Fibroblast of lung (primary cell): ENCODE data around the gene CEP78. TPM values are rescaled to one million over a fixed set of nuclear protein-coding genes. Genes with fewer than 3 reads are reported as not detected.

Source experiments
- DNase-seq, 2 donors: peaks; one replicate each; pipeline versions ENCODE4 v3.0.0 to v3.0.0-alpha.2; 2010; ENCODE audit warnings: low read depth in 2 of 2
- H2AFZ ChIP-seq: 2 replicates; pipeline ENCODE4 v1.5.1; 2012; ENCODE audit warnings: low read length, control low read depth, inconsistent platforms
- H3K27ac ChIP-seq: 2 replicates; pipeline ENCODE4 v1.5.1; 2011; ENCODE audit warnings: low read length, control low read depth; ENCODE audit not compliant: insufficient read depth
- H3K27me3 ChIP-seq: 2 replicates; pipeline ENCODE4 v1.5.1; 2011; ENCODE audit warnings: mild to moderate bottlenecking, low read length; ENCODE audit not compliant: control insufficient read depth, insufficient read depth
- H3K36me3 ChIP-seq: 2 replicates; pipeline ENCODE4 v1.5.1; 2011; ENCODE audit warnings: low read length; ENCODE audit not compliant: control insufficient read depth, insufficient read depth
- H3K4me1 ChIP-seq: 2 replicates; pipeline ENCODE4 v1.5.1; 2011; ENCODE audit warnings: low read length; ENCODE audit not compliant: control insufficient read depth, insufficient read depth; ENCODE audit errors: extremely low read depth
- H3K4me2 ChIP-seq: 2 replicates; pipeline ENCODE4 v1.5.1; 2011; ENCODE audit warnings: low read length, control low read depth; ENCODE audit not compliant: insufficient read depth; ENCODE audit errors: extremely low read depth
- H3K4me3 ChIP-seq, 4 experiments: fragments of 200-600 bp in 1 of 4; sonication (generic) in 1 of 4; replicated peaks in 1 of 4; 2 replicates each; pipeline ENCODE4 v1.5.1; 2011 to 2016; ENCODE audit warnings: low read length in 4 of 4, low read depth in 3 of 4, mild to moderate bottlenecking in 3 of 4, control low read depth in 2 of 4, inconsistent platforms in 1 of 4, mixed read lengths in 1 of 4; ENCODE audit not compliant: insufficient read depth in 1 of 4; ENCODE audit errors: control extremely low read depth in 1 of 4
- H3K79me2 ChIP-seq: 2 replicates; pipeline ENCODE4 v1.5.1; 2012; ENCODE audit warnings: mild to moderate bottlenecking, low read length, inconsistent platforms; ENCODE audit not compliant: control insufficient read depth, insufficient read depth
- H3K9ac ChIP-seq: 2 replicates; pipeline ENCODE4 v1.5.1; 2011; ENCODE audit warnings: mild to moderate bottlenecking, low read length, control low read depth; ENCODE audit not compliant: insufficient read depth
- H3K9me3 ChIP-seq: 2 replicates; pipeline ENCODE4 v1.5.1; 2012; ENCODE audit warnings: low read depth, low read length; ENCODE audit not compliant: control insufficient read depth, insufficient read depth
- H4K20me1 ChIP-seq: 2 replicates; pipeline ENCODE4 v1.5.1; 2011; ENCODE audit warnings: low read length; ENCODE audit not compliant: control insufficient read depth, insufficient read depth; ENCODE audit errors: extremely low read depth
- EZH2 ChIP-seq: IDR thresholded peaks from 2 replicates; pipeline ENCODE4 v1.5.1; 2012; ENCODE audit warnings: low read length, control low read depth, mild to moderate bottlenecking; ENCODE audit errors: missing control alignments
- polyA plus RNA-seq, 2 donors: library from polyadenylated mRNA; depleted of rRNA in 1 of 2; stranded (reverse) in 1 of 2; unstranded in 1 of 2; fragments of >200 nt; gene quantifications; 2 replicates each; pipeline ENCODE4 v1.2.1, GENCODE V29; 2011 to 2012; ENCODE audit warnings: missing spikeins in 1 of 2
- total RNA-seq: library from RNA; depleted of rRNA; stranded (reverse); fragments of >200 nt; gene quantifications from 2 replicates; pipeline ENCODE4 v1.2.1, GENCODE V29; 2014
- TF ChIP-seq, protein P1 (sequence below), 2 donors: IDR thresholded peaks in 1 of 2; conservative IDR thresholded peaks in 1 of 2; 1 replicate in 1 of 2; 2 replicates in 1 of 2; pipeline ENCODE4 v1.5.1; 2011 to 2012; ENCODE audit warnings: low read length in 2 of 2, control low read depth in 1 of 2, inconsistent platforms in 1 of 2, low read depth in 1 of 2, mild to moderate bottlenecking in 1 of 2

CEP78 gene
- total and polyA plus RNA-seq, 2 donors (not counting 1 experiment from before 2014, with no cell fraction given) = 8.9 to 10.4 TPM

DNA sequence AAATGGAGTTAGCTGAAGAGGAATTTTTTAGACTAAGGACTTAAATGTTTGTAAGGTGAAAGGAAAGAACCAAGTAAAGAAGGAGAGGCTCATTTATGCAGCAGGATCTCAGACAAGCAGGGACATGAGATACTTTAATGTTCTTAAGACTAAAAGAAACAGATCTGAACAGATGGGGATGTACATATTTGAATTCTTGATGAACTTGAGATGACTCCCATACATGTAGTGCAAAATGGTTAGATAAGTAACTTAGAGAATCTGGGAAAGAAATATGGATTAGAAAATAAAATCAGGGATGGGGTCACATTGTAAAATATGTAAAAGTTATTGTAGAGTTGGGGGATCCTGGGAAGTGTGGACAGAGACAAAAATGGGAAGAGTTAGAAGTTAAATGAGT, 33.9 kb downstream of the CEP78 start:
- Histone ChIP-seq H3K79me2 (no peaks in the 10 kb centered on the region), H3K9ac (no peak overlapping the region), H3K4me3 (no peak overlapping the region), H3K27ac (no peak overlapping the region), H3K36me3 (no peaks in the 10 kb centered on the region), H2AFZ (no peak overlapping the region), H3K4me2 (no peak overlapping the region), H3K9me3 (no peaks in the 10 kb centered on the region), H3K27me3 (no peaks in the 10 kb centered on the region), H4K20me1 (no peaks in the 10 kb centered on the region), H3K4me1 (no peaks in the 10 kb centered on the region)
- no peak for DNase-seq
- TF ChIP-seq EZH2 = no peak
- TF ChIP-seq, protein P1, sequence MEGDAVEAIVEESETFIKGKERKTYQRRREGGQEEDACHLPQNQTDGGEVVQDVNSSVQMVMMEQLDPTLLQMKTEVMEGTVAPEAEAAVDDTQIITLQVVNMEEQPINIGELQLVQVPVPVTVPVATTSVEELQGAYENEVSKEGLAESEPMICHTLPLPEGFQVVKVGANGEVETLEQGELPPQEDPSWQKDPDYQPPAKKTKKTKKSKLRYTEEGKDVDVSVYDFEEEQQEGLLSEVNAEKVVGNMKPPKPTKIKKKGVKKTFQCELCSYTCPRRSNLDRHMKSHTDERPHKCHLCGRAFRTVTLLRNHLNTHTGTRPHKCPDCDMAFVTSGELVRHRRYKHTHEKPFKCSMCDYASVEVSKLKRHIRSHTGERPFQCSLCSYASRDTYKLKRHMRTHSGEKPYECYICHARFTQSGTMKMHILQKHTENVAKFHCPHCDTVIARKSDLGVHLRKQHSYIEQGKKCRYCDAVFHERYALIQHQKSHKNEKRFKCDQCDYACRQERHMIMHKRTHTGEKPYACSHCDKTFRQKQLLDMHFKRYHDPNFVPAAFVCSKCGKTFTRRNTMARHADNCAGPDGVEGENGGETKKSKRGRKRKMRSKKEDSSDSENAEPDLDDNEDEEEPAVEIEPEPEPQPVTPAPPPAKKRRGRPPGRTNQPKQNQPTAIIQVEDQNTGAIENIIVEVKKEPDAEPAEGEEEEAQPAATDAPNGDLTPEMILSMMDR (conservative IDR thresholded peaks at IDR 0.05 in 1 of 2, IDR thresholded peaks at IDR 0.05 in 1 of 2; ENCODE audit: low read depth in 1 of 2, low read length in 2 of 2) = no peak

DNA sequence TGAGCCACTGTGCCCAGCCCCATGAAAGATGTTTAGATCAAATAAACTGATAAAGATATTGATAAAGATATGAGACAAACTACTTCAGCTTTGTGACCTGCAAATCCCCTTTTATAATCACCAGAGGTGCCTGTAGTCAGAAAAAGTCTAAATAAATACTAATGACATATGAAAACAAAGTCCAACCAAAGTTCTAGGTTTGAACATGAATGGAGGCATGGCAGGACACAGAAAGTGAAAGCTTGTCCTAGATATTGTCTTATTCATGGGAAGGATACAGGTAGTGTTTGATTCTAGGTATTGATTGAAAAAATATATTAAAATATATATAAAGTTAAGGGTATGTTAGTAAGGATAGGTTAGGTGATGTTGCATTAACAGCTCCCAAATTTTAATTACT, 36.4 kb downstream of the CEP78 start:
- no peaks in the 10 kb centered on the region for H3K9me3 ChIP-seq
- no peak overlapping the region for H3K4me3 ChIP-seq
- no peak overlapping the region for H3K9ac ChIP-seq
- no peak overlapping the region for H3K27ac ChIP-seq
- H4K20me1 ChIP-seq = no peaks in the 10 kb centered on the region
- no peaks in the 10 kb centered on the region for H3K79me2 ChIP-seq
- no peaks in the 10 kb centered on the region for H3K36me3 ChIP-seq
- H3K4me2 ChIP-seq = no peak overlapping the region
- DNase-seq = no peak
- no peak overlapping the region for H2AFZ ChIP-seq
- H3K27me3 ChIP-seq = no peaks in the 10 kb centered on the region
- TF ChIP-seq, protein P1 (conservative IDR thresholded peaks at IDR 0.05 in 1 of 2, IDR thresholded peaks at IDR 0.05 in 1 of 2; ENCODE audit: low read depth in 1 of 2, low read length in 2 of 2) = no peak
- TF ChIP-seq EZH2 = no peak
- H3K4me1 ChIP-seq = no peaks in the 10 kb centered on the region

DNA sequence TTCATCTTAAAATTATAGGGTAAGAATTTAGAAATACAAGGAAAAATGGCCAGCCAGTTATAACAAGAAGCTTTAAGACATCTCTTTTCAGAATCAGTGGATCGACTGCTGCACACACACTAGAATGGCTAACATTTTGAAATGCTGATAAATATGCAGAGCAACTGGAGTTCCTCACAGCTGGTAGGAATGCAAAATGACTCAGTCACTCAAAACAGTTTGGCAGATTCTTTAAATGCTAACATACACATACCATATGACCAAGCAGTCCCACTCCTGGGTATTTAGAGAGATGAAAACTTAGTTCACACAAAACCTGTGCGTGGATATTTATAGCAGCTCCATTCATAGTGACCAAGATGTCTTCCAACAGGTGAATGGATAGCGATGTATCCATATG, 37.9 kb downstream of the CEP78 start:
- no peaks in the 10 kb centered on the region for H4K20me1 ChIP-seq
- H3K36me3 ChIP-seq = no peaks in the 10 kb centered on the region
- no peaks in the 10 kb centered on the region for H3K27me3 ChIP-seq
- H2AFZ ChIP-seq = no peak overlapping the region
- no peak overlapping the region for H3K4me2 ChIP-seq
- H3K27ac ChIP-seq = no peak overlapping the region
- TF ChIP-seq, protein P1 (conservative IDR thresholded peaks at IDR 0.05 in 1 of 2, IDR thresholded peaks at IDR 0.05 in 1 of 2; ENCODE audit: low read depth in 1 of 2, low read length in 2 of 2) = no peak
- no peak for TF ChIP-seq EZH2
- no peaks in the 10 kb centered on the region for H3K9me3 ChIP-seq
- H3K9ac ChIP-seq = no peak overlapping the region
- no peaks in the 10 kb centered on the region for H3K79me2 ChIP-seq
- peak; percentile 36 to 41 for DNase-seq
- no peaks in the 10 kb centered on the region for H3K4me1 ChIP-seq
- H3K4me3 ChIP-seq = no peak overlapping the region
